ENCODE measurements around the gene CD27.

GRCh38 chr12:6399884-6400644, 44.7 kb upstream of the CD27 start:
- TF ChIP-seq, protein P1, sequence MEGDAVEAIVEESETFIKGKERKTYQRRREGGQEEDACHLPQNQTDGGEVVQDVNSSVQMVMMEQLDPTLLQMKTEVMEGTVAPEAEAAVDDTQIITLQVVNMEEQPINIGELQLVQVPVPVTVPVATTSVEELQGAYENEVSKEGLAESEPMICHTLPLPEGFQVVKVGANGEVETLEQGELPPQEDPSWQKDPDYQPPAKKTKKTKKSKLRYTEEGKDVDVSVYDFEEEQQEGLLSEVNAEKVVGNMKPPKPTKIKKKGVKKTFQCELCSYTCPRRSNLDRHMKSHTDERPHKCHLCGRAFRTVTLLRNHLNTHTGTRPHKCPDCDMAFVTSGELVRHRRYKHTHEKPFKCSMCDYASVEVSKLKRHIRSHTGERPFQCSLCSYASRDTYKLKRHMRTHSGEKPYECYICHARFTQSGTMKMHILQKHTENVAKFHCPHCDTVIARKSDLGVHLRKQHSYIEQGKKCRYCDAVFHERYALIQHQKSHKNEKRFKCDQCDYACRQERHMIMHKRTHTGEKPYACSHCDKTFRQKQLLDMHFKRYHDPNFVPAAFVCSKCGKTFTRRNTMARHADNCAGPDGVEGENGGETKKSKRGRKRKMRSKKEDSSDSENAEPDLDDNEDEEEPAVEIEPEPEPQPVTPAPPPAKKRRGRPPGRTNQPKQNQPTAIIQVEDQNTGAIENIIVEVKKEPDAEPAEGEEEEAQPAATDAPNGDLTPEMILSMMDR (IDR thresholded peaks at IDR 0.05): no peak
- no peak for TF ChIP-seq POLR2AphosphoS5 (IDR thresholded peaks at IDR 0.05)
